ENCODE results near the gene REV1. TPM values are rescaled to one million over a fixed set of nuclear protein-coding genes. Genes with fewer than 3 reads are reported as not detected.
"Not testable (repeated sequence)": the region's sequence is repeated elsewhere in the genome, so short reads cannot be mapped to it uniquely, and the experiment has no call there.

Gene REV1
- total and polyA plus RNA-seq, 2 donors (not counting 3 experiments of a cell fraction or from before 2014, with no cell fraction given), result 16.6 to 50.3 TPM

GRCh38 chr2:99368854-99369253, 121.0 kb downstream of the REV1 start:
- DNase-seq (ENCODE audit: low read depth, low spot score); H4K20me1 ChIP-seq (replicated peaks; ENCODE audit: control insufficient read depth, extremely low read depth, insufficient read depth, low read length); H3K9me1 ChIP-seq (replicated peaks; ENCODE audit: control insufficient read depth, extremely low read depth, insufficient read depth, low read length); dilution Hi-C loops (cut with MboI; ENCODE audit: extremely low pct_ligation_motif_present, low sequenced_read_pairs); FAIRE-seq; H3K9me3 ChIP-seq (replicated peaks; ENCODE audit: control insufficient read depth, insufficient read depth, low read length); H3K4me3 ChIP-seq (replicated peaks in 1 of 3; ENCODE audit: insufficient read depth in 1 of 3, low read depth in 1 of 3, low read length in 3 of 3); intact Hi-C loops (cut with micrococcal nuclease); H2AFZ ChIP-seq (ENCODE audit: low read depth, low read length); BruUV-seq (replicated peaks); H3K4me2 ChIP-seq (ENCODE audit: insufficient read depth, low read length); H3K27me3 ChIP-seq (ENCODE audit: control insufficient read depth in 2 of 2, insufficient read depth in 2 of 2, low read length in 2 of 2); H3K79me2 ChIP-seq (ENCODE audit: control insufficient read depth, insufficient read depth, low read length); CTCF ChIA-PET; H3K27ac ChIP-seq (ENCODE audit: insufficient read depth, low read depth, low read length); H3K9ac ChIP-seq (replicated peaks; ENCODE audit: extremely low read depth, insufficient read depth, low read length); H3K4me1 ChIP-seq (ENCODE audit: control insufficient read depth, extremely low read depth, insufficient read depth, low read length); POLR2A ChIA-PET: not testable (repeated sequence)
- peaks cover 15 to 29% of the 10 kb centered on the region in 2 experiments for H3K36me3 ChIP-seq (ENCODE audit: control insufficient read depth in 2 of 2, extremely low read depth in 1 of 2, insufficient read depth in 2 of 2, low read length in 2 of 2)

- Histone ChIP-seq H3K27ac (ENCODE audit: insufficient read depth, low read depth, low read length) (no peak overlapping the region), H3K9me1 (replicated peaks; ENCODE audit: control insufficient read depth, extremely low read depth, insufficient read depth, low read length) (no peaks in the 10 kb centered on the region), H3K79me2 (ENCODE audit: control insufficient read depth, insufficient read depth, low read length) (peaks cover 3% of the 10 kb centered on the region), H3K4me2 (ENCODE audit: insufficient read depth, low read length) (no peak overlapping the region), H3K4me3 (replicated peaks in 1 of 3; ENCODE audit: insufficient read depth in 1 of 3, low read depth in 1 of 3, low read length in 3 of 3) (no peak overlapping the region), H3K9me3 (replicated peaks; ENCODE audit: control insufficient read depth, insufficient read depth, low read length) (no peaks in the 10 kb centered on the region), H3K4me1 (ENCODE audit: control insufficient read depth, extremely low read depth, insufficient read depth, low read length) (no peaks in the 10 kb centered on the region), H3K36me3 (ENCODE audit: control insufficient read depth in 2 of 2, extremely low read depth in 1 of 2, insufficient read depth in 2 of 2, low read length in 2 of 2) (peaks cover 16 to 27% of the 10 kb centered on the region in 2 experiments), H3K9ac (replicated peaks; ENCODE audit: extremely low read depth, insufficient read depth, low read length) (no peak overlapping the region), H3K27me3 (ENCODE audit: control insufficient read depth in 2 of 2, insufficient read depth in 2 of 2, low read length in 2 of 2) (no peaks in the 10 kb centered on the region), H2AFZ (ENCODE audit: low read depth, low read length) (no peak overlapping the region), H4K20me1 (replicated peaks; ENCODE audit: control insufficient read depth, extremely low read depth, insufficient read depth, low read length) (no peaks in the 10 kb centered on the region)
- no peak for TF ChIP-seq POLR2AphosphoS5 (IDR thresholded peaks at IDR 0.05; ENCODE audit: insufficient read depth, low read depth, low read length)
- TF ChIP-seq MAX (IDR thresholded peaks at IDR 0.05; ENCODE audit: insufficient read depth, insufficient read length), result no peak
- no peak for TF ChIP-seq FOS (IDR thresholded peaks at IDR 0.05; ENCODE audit: borderline replicate concordance, insufficient read depth, low read length)
- TF ChIP-seq POLR2A (IDR thresholded peaks at IDR 0.05; ENCODE audit: low read depth, low read length), result no peak
- TF ChIP-seq GATA2 (IDR thresholded peaks at IDR 0.05; ENCODE audit: insufficient read depth, insufficient read length, low read depth, low read length), result no peak
- TF ChIP-seq MYC (IDR thresholded peaks at IDR 0.05; ENCODE audit: low read depth, low read length), result no peak
- TF ChIP-seq CTCF (IDR thresholded peaks at IDR 0.05; ENCODE audit: extremely low read depth in 1 of 2, insufficient read depth in 1 of 2, low read depth in 1 of 2, low read length in 2 of 2), result no peak
- TF ChIP-seq EZH2 (IDR thresholded peaks at IDR 0.05; ENCODE audit: borderline replicate concordance, low read depth, low read length, severe bottlenecking), result no peak
- BruUV-seq (replicated peaks), result no TSS peak
- no peak for FAIRE-seq
- ChIA-PET POLR2A (no interaction called here), CTCF (interaction anchor here (1.2 kb wide), 1 partner anchor 9 kb away, joined by 7 read pairs; no protein-coding TSS in a partner anchor)
- dilution Hi-C loops (cut with MboI; ENCODE audit: extremely low pct_ligation_motif_present, low sequenced_read_pairs) (no loop called here), intact Hi-C loops (cut with micrococcal nuclease) (no loop called here)
- no peak for DNase-seq (ENCODE audit: low read depth, low spot score)
These were observed 124.2 kb downstream of the REV1 start for GRCh38 chr2:99365661-99366060.
